Tracheal epithelial cell (primary cell): Measurements from ENCODE around the gene MICAL3. TPM values are rescaled to one million over a fixed set of nuclear protein-coding genes. Genes with fewer than 3 reads are reported as not detected.

Experiments used
- total RNA-seq: library from RNA; depleted of rRNA; stranded (reverse); fragments of >200 nt; gene quantifications from 2 replicates; pipeline ENCODE4 v1.2.1, GENCODE V29; 2014

Gene MICAL3, protein sequence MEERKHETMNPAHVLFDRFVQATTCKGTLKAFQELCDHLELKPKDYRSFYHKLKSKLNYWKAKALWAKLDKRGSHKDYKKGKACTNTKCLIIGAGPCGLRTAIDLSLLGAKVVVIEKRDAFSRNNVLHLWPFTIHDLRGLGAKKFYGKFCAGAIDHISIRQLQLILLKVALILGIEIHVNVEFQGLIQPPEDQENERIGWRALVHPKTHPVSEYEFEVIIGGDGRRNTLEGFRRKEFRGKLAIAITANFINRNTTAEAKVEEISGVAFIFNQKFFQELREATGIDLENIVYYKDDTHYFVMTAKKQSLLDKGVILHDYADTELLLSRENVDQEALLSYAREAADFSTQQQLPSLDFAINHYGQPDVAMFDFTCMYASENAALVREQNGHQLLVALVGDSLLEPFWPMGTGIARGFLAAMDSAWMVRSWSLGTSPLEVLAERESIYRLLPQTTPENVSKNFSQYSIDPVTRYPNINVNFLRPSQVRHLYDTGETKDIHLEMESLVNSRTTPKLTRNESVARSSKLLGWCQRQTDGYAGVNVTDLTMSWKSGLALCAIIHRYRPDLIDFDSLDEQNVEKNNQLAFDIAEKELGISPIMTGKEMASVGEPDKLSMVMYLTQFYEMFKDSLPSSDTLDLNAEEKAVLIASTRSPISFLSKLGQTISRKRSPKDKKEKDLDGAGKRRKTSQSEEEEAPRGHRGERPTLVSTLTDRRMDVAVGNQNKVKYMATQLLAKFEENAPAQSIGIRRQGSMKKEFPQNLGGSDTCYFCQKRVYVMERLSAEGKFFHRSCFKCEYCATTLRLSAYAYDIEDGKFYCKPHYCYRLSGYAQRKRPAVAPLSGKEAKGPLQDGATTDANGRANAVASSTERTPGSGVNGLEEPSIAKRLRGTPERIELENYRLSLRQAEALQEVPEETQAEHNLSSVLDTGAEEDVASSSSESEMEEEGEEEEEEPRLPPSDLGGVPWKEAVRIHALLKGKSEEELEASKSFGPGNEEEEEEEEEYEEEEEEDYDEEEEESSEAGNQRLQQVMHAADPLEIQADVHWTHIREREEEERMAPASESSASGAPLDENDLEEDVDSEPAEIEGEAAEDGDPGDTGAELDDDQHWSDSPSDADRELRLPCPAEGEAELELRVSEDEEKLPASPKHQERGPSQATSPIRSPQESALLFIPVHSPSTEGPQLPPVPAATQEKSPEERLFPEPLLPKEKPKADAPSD (N-terminal part only)
- total RNA-seq, result 14.3 and 24.1 TPM in 2 replicates

GRCh38 chr22:18024276-18024939 lies at the start of gene MICAL3:
Gene MICAL3 (minus strand): TSS chr22:18024561. CDS start chr22:17906812, 117,749 bp downstream.

GRCh38 chr22:17774206-17774925 lies 250.0 kb downstream of the MICAL3 start, which contains the start of gene BID:
Gene BID (minus strand): TSS chr22:17774469. CDS start chr22:17750116, 24,353 bp downstream.

Other genes with a start within 250 kb of the MICAL3 start
- 16.2 and 28.7 TPM in 2 replicates for gene PEX26, start 53.4 kb upstream of the MICAL3 start, total RNA-seq
- gene TUBA8, start 86.2 kb upstream of the MICAL3 start, total RNA-seq, result not detected in 2 replicates
- gene USP18, start 125.6 kb upstream of the MICAL3 start, total RNA-seq, result 6.2 and 6.3 TPM in 2 replicates